Osteoblast (primary cell): ENCODE results near the gene GATAD2A. TPM values are rescaled to one million over a fixed set of nuclear protein-coding genes. Genes with fewer than 3 reads are reported as not detected.

Experiments used
- DNase-seq: peaks from one replicate; pipeline ENCODE4 v3.0.0; 2011; ENCODE audit warnings: low spot score, mixed read lengths; ENCODE audit not compliant: insufficient read length; ENCODE audit errors: missing footprints
- H2AFZ ChIP-seq: 2 replicates; pipeline ENCODE4 v1.6.0; 2011; ENCODE audit warnings: mild to moderate bottlenecking, low read length
- H3K27ac ChIP-seq: 2 replicates; pipeline ENCODE4 v1.5.1; 2011; ENCODE audit warnings: mild to moderate bottlenecking, low read depth, low read length, moderate library complexity
- H3K27me3 ChIP-seq: 2 replicates; pipeline ENCODE4 v1.6.0; 2012; ENCODE audit warnings: mild to moderate bottlenecking, control low read depth, inconsistent platforms, low read length, moderate library complexity; ENCODE audit not compliant: insufficient read depth
- H3K36me3 ChIP-seq: 2 replicates; pipeline ENCODE4 v1.5.1; 2011; ENCODE audit warnings: mild to moderate bottlenecking, low read length, control low read depth, moderate library complexity; ENCODE audit not compliant: insufficient read depth
- H3K4me1 ChIP-seq: 2 replicates; pipeline ENCODE4 v1.5.1; 2011; ENCODE audit warnings: mild to moderate bottlenecking, low read length, control low read depth, moderate library complexity; ENCODE audit not compliant: insufficient read depth
- H3K4me2 ChIP-seq: 2 replicates; pipeline ENCODE4 v1.6.0; 2011; ENCODE audit warnings: mild to moderate bottlenecking, low read length; ENCODE audit not compliant: insufficient read depth
- H3K4me3 ChIP-seq: fragments of 200-600 bp; sonication (generic); 3 replicates; pipeline ENCODE4 v1.5.1; 2012; ENCODE audit warnings: mild to moderate bottlenecking, low read length, inconsistent platforms; ENCODE audit not compliant: insufficient read depth
- H3K79me2 ChIP-seq: 2 replicates; pipeline ENCODE4 v1.6.0; 2012; ENCODE audit warnings: mild to moderate bottlenecking, low read length, control low read depth, inconsistent platforms; ENCODE audit not compliant: insufficient read depth
- H3K9me3 ChIP-seq: 2 replicates; pipeline ENCODE4 v1.5.1; 2011; ENCODE audit warnings: low read depth, low read length, control low read depth
- H4K20me1 ChIP-seq: 2 replicates; pipeline ENCODE4 v1.6.0; 2012; ENCODE audit warnings: mild to moderate bottlenecking, low read length, control low read depth; ENCODE audit not compliant: insufficient read depth
- total RNA-seq: library from RNA; depleted of rRNA; stranded (reverse); fragments of >200 nt; gene quantifications from 2 replicates; pipeline ENCODE4 v1.2.3, GENCODE V29; 2012
- TF ChIP-seq, protein P1 (sequence below): IDR thresholded peaks from 2 replicates; pipeline ENCODE4 v1.5.1; 2011; ENCODE audit warnings: mild to moderate bottlenecking, low read depth, low read length, moderate library complexity; ENCODE audit errors: extremely low read depth

Gene GATAD2A
- total RNA-seq, 1 donor = 48.9 TPM

DNA sequence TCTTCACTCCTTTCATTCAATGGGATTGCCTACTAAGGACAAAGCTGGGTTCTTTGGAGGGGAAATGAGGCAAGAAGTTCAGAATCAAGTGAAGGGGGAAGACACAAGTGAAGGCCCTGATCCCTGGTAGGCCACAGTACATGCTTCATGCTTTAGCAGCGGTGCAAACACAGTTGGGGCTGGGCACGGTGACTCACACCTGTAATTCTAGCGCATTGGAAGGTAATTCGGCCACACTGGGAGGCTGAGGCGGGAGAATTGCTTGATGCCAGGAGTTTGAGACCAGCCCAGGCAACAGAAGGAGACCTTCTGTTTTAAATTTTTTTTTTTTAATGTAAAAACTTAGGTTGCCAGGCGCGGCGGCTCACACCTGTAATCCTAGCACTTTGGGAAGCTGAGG lies 23.4 kb upstream of the GATAD2A start:
- Histone ChIP-seq H3K9me3 (no peaks in the 10 kb centered on the region), H4K20me1 (no peaks in the 10 kb centered on the region), H3K4me3 (no peak overlapping the region), H3K4me1 (peaks cover 21% of the 10 kb centered on the region), H3K79me2 (peaks cover 13% of the 10 kb centered on the region), H3K4me2 (no peak overlapping the region), H3K36me3 (no peaks in the 10 kb centered on the region), H2AFZ (no peak overlapping the region), H3K27ac (no peak overlapping the region), H3K27me3 (no peaks in the 10 kb centered on the region)
- TF ChIP-seq, protein P1, sequence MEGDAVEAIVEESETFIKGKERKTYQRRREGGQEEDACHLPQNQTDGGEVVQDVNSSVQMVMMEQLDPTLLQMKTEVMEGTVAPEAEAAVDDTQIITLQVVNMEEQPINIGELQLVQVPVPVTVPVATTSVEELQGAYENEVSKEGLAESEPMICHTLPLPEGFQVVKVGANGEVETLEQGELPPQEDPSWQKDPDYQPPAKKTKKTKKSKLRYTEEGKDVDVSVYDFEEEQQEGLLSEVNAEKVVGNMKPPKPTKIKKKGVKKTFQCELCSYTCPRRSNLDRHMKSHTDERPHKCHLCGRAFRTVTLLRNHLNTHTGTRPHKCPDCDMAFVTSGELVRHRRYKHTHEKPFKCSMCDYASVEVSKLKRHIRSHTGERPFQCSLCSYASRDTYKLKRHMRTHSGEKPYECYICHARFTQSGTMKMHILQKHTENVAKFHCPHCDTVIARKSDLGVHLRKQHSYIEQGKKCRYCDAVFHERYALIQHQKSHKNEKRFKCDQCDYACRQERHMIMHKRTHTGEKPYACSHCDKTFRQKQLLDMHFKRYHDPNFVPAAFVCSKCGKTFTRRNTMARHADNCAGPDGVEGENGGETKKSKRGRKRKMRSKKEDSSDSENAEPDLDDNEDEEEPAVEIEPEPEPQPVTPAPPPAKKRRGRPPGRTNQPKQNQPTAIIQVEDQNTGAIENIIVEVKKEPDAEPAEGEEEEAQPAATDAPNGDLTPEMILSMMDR = no peak
- DNase-seq = no peak

DNA sequence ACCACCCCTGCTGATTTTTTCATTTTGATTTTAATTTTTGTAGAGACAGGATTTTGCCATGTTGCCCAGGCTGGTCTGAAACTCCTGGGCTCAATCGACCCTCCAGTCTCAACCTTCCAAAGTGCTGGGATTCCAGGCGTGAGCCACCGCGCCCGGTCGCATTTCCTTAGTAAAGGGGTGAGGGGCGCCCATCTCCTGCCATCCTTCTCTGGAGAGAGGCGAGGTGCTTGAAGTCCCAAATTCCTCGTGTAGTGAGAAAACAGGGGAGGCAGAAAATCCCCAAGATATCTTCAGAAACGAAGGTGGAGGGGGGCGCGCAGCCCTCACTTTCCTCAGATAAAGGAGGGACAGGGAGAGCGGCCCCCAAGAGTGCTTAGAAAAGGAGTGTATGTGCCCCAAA lies 21.0 kb upstream of the GATAD2A start:
- Histone ChIP-seq H3K79me2 (peaks cover 34% of the 10 kb centered on the region), H3K4me3 (peak overlapping the region; percentile 89), H3K9me3 (no peaks in the 10 kb centered on the region), H4K20me1 (no peaks in the 10 kb centered on the region), H3K36me3 (no peaks in the 10 kb centered on the region), H3K27me3 (no peaks in the 10 kb centered on the region), H3K4me2 (peak overlapping the region; percentile 86), H3K4me1 (peaks cover 29% of the 10 kb centered on the region), H3K27ac (peak overlapping the region; percentile 72), H2AFZ (peak overlapping the region; percentile 84)
- DNase-seq = no peak
- TF ChIP-seq, protein P1 = no peak

DNA sequence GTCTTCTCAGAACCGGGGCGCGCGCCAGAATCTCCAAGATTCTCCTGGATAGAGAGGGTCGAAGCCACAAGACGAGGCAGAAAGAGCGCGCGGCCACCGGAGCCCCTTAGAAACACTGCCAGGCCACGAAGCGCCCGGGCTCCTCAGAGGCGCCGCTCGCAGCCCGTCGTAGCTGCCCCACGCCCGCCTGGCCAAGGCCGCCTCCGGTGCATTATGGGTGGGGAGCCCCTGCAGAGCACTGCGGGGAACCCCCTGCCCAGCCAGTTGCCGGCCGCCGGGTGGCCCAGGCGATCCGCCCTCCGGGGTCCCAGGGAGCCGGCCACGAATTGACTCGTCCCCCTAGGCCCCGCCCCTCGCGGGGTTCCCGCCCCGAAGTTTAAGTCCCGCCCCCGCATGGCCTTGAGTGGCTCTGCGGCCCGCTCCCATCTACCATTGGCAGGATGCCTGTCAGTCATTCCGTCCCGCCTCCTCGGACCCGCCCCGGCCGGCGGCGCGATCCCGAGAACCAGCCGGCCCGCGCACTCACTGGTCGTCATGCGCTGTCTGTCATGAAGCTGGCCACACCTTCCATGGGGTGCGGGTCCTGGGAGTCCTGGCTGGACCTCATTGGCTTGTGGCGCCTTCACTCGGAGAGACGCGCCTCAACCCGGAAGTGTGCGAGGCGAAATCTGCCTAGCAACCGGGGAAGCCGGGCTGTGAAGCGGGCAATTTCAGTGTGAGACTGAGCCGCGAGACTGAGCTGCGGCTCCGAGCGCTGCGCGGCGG lies 20.2 kb upstream of the GATAD2A start:
- Histone ChIP-seq H3K79me2 (peaks cover 42% of the 10 kb centered on the region), H3K4me1 (peaks cover 30% of the 10 kb centered on the region), H4K20me1 (no peaks in the 10 kb centered on the region), H3K9me3 (no peaks in the 10 kb centered on the region), H3K36me3 (no peaks in the 10 kb centered on the region), H3K27me3 (no peaks in the 10 kb centered on the region), H2AFZ (peak overlapping the region; percentile 84), H3K27ac (peak overlapping the region; percentile 78), H3K4me3 (peak overlapping the region; percentile 89), H3K4me2 (peak overlapping the region; percentile 86)
- DNase-seq = peak; percentile 99
- TF ChIP-seq, protein P1 = no peak

DNA sequence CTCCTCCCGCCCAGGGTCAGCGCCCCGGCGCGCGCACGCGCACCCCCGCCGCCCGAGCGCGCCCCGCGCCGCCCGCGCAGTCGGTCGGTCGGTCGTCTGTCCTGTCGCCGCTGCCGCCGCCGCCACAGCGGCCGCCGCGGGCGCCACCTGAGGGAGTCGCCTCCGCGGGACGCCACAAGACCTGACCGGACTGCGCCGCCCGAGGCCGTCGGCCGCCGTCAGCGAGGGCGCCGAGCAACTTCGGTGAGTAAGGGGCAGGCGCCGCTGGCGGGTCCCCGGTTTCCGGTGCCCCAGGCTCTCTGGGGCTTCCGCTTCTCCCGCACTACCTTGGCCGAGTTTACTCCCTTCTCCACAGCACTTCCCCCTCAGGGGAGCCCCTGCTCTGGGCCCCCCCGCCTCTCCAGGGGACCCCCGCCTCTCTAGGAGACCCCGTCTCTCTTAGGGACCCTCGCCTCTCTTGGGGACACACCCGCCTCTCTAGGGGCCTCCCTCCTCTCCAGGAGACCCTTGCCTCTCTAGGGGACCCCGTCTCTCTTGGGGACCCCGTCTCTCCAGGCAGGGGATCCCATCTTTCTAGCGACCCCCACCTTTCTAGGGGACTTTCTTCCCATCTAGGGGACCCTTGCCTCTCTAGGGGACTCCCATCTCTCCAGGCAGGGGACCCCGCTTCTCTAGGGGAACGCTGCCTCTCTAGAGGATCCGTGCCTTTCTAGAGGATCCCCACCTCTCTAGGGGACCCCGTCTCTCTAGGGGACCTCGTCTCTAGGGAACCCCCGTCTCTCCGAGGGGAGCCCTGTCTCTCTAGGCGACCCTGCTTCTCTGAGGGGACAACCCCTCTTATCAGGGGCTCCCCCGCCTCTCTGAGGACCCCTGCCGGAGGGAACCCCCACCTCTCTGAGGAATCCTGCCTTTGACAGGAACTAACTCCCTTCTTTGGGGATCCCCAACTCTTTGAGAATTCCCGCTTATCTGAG lies 19.3 kb upstream of the GATAD2A start:
- H3K9me3 ChIP-seq = no peaks in the 10 kb centered on the region
- peak overlapping the region; percentile 89 for H3K4me3 ChIP-seq
- H2AFZ ChIP-seq = peak overlapping the region; percentile 74
- H3K4me1 ChIP-seq = peaks cover 30% of the 10 kb centered on the region
- no peaks in the 10 kb centered on the region for H4K20me1 ChIP-seq
- H3K27me3 ChIP-seq = no peaks in the 10 kb centered on the region
- peak overlapping the region; percentile 78 for H3K27ac ChIP-seq
- peak overlapping the region; percentile 96 for H3K4me2 ChIP-seq
- no peaks in the 10 kb centered on the region for H3K36me3 ChIP-seq
- TF ChIP-seq, protein P1 = peak; percentile 23
- DNase-seq = no peak
- peaks cover 51% of the 10 kb centered on the region for H3K79me2 ChIP-seq
